Measurements from ENCODE around the gene TMEM117.

DNA sequence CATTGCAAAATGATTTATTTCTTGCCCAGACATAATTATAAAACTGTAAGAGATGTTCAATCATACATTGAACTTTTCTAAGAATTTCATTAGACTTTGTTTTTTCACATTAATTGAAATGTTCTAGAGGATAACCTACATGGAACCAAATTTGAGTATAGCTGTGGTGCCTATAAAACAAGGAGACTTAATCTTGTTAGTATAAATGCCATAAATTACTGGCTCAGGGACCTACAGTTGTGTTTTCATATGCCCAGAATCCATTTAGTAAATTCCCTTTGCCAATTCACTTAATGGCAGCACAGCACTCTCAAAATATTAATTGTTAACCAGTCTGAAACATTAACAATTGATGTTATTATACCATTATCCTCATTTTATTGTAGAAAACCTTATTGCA, 551.7 kb downstream of the TMEM117 start:
- no peak for TF ChIP-seq EZH2phosphoT487 (IDR thresholded peaks at IDR 0.05; ENCODE audit: borderline replicate concordance, low read length)
- TF ChIP-seq, protein P1, sequence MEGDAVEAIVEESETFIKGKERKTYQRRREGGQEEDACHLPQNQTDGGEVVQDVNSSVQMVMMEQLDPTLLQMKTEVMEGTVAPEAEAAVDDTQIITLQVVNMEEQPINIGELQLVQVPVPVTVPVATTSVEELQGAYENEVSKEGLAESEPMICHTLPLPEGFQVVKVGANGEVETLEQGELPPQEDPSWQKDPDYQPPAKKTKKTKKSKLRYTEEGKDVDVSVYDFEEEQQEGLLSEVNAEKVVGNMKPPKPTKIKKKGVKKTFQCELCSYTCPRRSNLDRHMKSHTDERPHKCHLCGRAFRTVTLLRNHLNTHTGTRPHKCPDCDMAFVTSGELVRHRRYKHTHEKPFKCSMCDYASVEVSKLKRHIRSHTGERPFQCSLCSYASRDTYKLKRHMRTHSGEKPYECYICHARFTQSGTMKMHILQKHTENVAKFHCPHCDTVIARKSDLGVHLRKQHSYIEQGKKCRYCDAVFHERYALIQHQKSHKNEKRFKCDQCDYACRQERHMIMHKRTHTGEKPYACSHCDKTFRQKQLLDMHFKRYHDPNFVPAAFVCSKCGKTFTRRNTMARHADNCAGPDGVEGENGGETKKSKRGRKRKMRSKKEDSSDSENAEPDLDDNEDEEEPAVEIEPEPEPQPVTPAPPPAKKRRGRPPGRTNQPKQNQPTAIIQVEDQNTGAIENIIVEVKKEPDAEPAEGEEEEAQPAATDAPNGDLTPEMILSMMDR (IDR thresholded peaks at IDR 0.05; ENCODE audit: low read depth, low read length, poor library complexity, severe bottlenecking), result no peak
